ENCODE data around the gene UBE2E2.

The UBE2E2 gene

GRCh38 chr3:23539185-23539584, 336.1 kb downstream of the UBE2E2 start:
- H3K9ac ChIP-seq (ENCODE audit: low read depth, low read length): no peak overlapping the region
- no peaks in the 10 kb centered on the region for H3K9me3 ChIP-seq (ENCODE audit: insufficient read depth, low read depth, low read length)
- H3K4me1 ChIP-seq (ENCODE audit: insufficient read depth, low read length): peaks cover 20% of the 10 kb centered on the region
- no peaks in the 10 kb centered on the region for H3K27me3 ChIP-seq (ENCODE audit: insufficient read depth, low read length)
- H3K36me3 ChIP-seq (ENCODE audit: insufficient read depth, low read depth, low read length): no peaks in the 10 kb centered on the region
- H3K4me3 ChIP-seq (ENCODE audit: low read length): no peak overlapping the region
- H3K27ac ChIP-seq (ENCODE audit: low read length): no peak overlapping the region

- Histone ChIP-seq H3K27ac (ENCODE audit: low read length) (no peak overlapping the region), H3K9me3 (ENCODE audit: insufficient read depth, low read depth, low read length) (no peaks in the 10 kb centered on the region), H3K9ac (ENCODE audit: low read depth, low read length) (no peak overlapping the region), H3K36me3 (ENCODE audit: insufficient read depth, low read depth, low read length) (no peaks in the 10 kb centered on the region), H3K4me1 (ENCODE audit: insufficient read depth, low read length) (peaks cover 20% of the 10 kb centered on the region), H3K27me3 (ENCODE audit: insufficient read depth, low read length) (no peaks in the 10 kb centered on the region), H3K4me3 (ENCODE audit: low read length) (no peak overlapping the region)
Observed at GRCh38 chr3:23540600-23540999, 337.5 kb downstream of the UBE2E2 start.

DNA sequence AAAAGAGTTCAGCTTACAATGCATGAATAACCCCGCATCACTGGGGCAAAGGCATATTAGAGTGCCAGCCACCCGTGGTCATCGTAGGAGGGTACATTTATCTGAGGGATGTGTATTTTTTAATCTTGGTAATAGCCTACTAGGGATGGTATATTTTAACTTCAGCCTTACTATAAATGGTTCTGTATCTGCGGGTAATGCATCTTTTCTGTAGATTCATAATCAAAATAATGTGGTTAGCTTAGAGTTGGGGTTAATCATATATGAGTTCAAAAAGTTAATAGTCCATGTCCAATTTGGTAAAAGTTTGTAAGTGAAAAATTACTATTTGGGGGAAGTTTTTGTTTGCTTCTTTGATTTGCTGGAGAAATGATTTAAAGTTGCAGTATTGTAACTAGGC, 339.0 kb downstream of the UBE2E2 start:
- H3K4me1 ChIP-seq (ENCODE audit: insufficient read depth, low read length): peaks cover 13% of the 10 kb centered on the region
- H3K27ac ChIP-seq (ENCODE audit: low read length): no peak overlapping the region
- H3K9ac ChIP-seq (ENCODE audit: low read depth, low read length): no peak overlapping the region
- no peaks in the 10 kb centered on the region for H3K36me3 ChIP-seq (ENCODE audit: insufficient read depth, low read depth, low read length)
- no peak overlapping the region for H3K4me3 ChIP-seq (ENCODE audit: low read length)
- H3K27me3 ChIP-seq (ENCODE audit: insufficient read depth, low read length): no peaks in the 10 kb centered on the region
- no peaks in the 10 kb centered on the region for H3K9me3 ChIP-seq (ENCODE audit: insufficient read depth, low read depth, low read length)

- no peak overlapping the region for H3K9ac ChIP-seq (ENCODE audit: low read depth, low read length)
- H3K27me3 ChIP-seq (ENCODE audit: insufficient read depth, low read length): no peaks in the 10 kb centered on the region
- no peaks in the 10 kb centered on the region for H3K9me3 ChIP-seq (ENCODE audit: insufficient read depth, low read depth, low read length)
- peaks cover 4% of the 10 kb centered on the region; the same call in 1 of the 2 replicates for H3K4me1 ChIP-seq (ENCODE audit: insufficient read depth, low read length)
- H3K4me3 ChIP-seq (ENCODE audit: low read length): no peak overlapping the region
- H3K27ac ChIP-seq (ENCODE audit: low read length): no peak overlapping the region
- H3K36me3 ChIP-seq (ENCODE audit: insufficient read depth, low read depth, low read length): no peaks in the 10 kb centered on the region
Observed at GRCh38 chr3:23546181-23546580, 343.1 kb downstream of the UBE2E2 start.

- H3K27ac ChIP-seq (ENCODE audit: low read length): no peak overlapping the region
- no peaks in the 10 kb centered on the region for H3K36me3 ChIP-seq (ENCODE audit: insufficient read depth, low read depth, low read length)
- H3K4me3 ChIP-seq (ENCODE audit: low read length): no peak overlapping the region
- peaks cover 4% of the 10 kb centered on the region; the same call in 1 of the 2 replicates for H3K4me1 ChIP-seq (ENCODE audit: insufficient read depth, low read length)
- H3K9me3 ChIP-seq (ENCODE audit: insufficient read depth, low read depth, low read length): no peaks in the 10 kb centered on the region
- no peaks in the 10 kb centered on the region for H3K27me3 ChIP-seq (ENCODE audit: insufficient read depth, low read length)
- no peak overlapping the region for H3K9ac ChIP-seq (ENCODE audit: low read depth, low read length)
Observed at GRCh38 chr3:23547905-23548650, 345.0 kb downstream of the UBE2E2 start.

DNA sequence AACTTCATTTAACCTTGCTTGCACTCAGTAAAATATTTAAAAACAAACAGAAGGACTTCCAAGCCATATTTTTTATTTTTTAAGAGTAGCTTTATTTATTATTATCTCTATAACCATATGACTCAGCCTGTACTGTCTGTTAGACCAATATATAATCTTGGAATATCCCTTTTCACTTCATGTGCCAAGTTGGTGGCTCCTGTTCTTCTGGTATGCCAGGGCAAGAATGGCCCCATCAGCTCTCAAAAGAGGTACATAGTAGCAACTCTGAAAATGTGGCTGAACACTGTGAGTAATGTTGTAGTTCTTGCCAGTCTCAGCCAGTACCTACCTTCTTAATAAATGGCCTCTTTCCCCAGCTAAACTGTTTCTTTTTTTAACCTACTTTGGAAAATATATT, 345.6 kb downstream of the UBE2E2 start:
- Histone ChIP-seq H3K4me3 (ENCODE audit: low read length) (no peak overlapping the region), H3K9ac (ENCODE audit: low read depth, low read length) (no peak overlapping the region), H3K9me3 (ENCODE audit: insufficient read depth, low read depth, low read length) (no peaks in the 10 kb centered on the region), H3K4me1 (ENCODE audit: insufficient read depth, low read length) (peaks cover 2% of the 10 kb centered on the region; the same call in 1 of the 2 replicates), H3K27ac (ENCODE audit: low read length) (no peak overlapping the region), H3K27me3 (ENCODE audit: insufficient read depth, low read length) (no peaks in the 10 kb centered on the region), H3K36me3 (ENCODE audit: insufficient read depth, low read depth, low read length) (no peaks in the 10 kb centered on the region)

DNA sequence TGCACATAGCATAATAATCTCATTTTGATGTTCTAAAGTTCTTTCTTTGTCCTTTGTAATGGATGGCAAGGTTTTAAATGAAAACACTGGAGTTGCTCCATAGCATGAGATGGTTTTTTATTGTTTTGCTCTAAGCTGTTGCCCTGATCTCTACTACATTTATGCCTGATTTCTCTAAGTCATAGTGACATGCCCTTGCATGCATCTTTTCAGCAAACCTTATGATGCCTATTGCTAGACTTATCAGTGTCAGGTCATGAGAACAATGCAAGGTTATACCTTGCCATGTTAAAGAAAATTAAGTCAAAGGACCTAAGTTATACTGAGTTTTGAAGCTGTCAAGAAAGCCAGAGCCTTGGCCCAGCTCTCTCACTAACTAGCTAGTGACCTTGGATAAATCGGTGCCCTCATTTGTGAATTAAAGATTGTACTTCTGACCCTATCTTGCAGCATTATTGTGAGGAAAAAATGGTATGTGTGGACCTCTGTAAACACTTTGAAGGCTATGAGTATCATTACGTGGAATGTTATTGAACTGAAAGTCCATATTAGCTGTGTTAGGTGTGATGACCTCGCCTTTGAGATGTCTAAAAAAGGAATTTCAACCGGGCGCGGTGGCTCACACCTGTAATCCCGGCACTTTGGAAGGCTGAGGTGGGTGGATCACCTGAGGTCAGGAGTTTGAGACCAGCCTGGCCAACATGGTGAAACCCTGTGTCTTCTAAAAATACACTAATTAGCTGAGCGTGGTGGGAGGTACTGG, 346.2 kb downstream of the UBE2E2 start:
- no peaks in the 10 kb centered on the region for H3K4me1 ChIP-seq (ENCODE audit: insufficient read depth, low read length)
- no peaks in the 10 kb centered on the region for H3K36me3 ChIP-seq (ENCODE audit: insufficient read depth, low read depth, low read length)
- H3K4me3 ChIP-seq (ENCODE audit: low read length): no peak overlapping the region
- no peaks in the 10 kb centered on the region for H3K9me3 ChIP-seq (ENCODE audit: insufficient read depth, low read depth, low read length)
- H3K9ac ChIP-seq (ENCODE audit: low read depth, low read length): no peak overlapping the region
- H3K27me3 ChIP-seq (ENCODE audit: insufficient read depth, low read length): no peaks in the 10 kb centered on the region
- H3K27ac ChIP-seq (ENCODE audit: low read length): no peak overlapping the region

- Histone ChIP-seq H3K9ac (ENCODE audit: low read depth, low read length) (no peak overlapping the region), H3K27me3 (ENCODE audit: insufficient read depth, low read length) (no peaks in the 10 kb centered on the region), H3K4me1 (ENCODE audit: insufficient read depth, low read length) (no peaks in the 10 kb centered on the region), H3K36me3 (ENCODE audit: insufficient read depth, low read depth, low read length) (no peaks in the 10 kb centered on the region), H3K27ac (ENCODE audit: low read length) (no peak overlapping the region), H3K9me3 (ENCODE audit: insufficient read depth, low read depth, low read length) (no peaks in the 10 kb centered on the region), H3K4me3 (ENCODE audit: low read length) (no peak overlapping the region)
Observed at GRCh38 chr3:23550402-23550801, 347.3 kb downstream of the UBE2E2 start.

DNA sequence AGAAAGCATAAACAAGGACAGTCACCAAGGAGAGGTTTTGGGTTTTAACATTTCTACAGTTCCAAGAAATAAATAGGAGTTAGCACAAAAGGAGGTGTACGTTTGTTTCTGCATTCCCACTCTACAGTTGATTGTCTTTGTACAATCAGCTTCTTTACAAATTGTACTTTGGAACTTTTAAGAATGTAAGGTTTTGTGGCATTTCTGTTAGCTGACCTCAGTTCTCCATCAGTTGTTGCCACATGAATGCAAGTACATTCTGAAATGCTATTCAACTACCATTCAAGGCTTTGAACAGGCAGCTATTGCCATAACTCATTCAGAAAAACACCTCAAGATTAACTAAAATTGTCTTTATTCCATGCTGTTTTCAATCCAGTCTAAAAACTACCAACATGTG, 349.4 kb downstream of the UBE2E2 start:
- no peak overlapping the region for H3K27ac ChIP-seq (ENCODE audit: low read length)
- H3K9me3 ChIP-seq (ENCODE audit: insufficient read depth, low read depth, low read length): no peaks in the 10 kb centered on the region
- no peaks in the 10 kb centered on the region for H3K27me3 ChIP-seq (ENCODE audit: insufficient read depth, low read length)
- no peak overlapping the region for H3K9ac ChIP-seq (ENCODE audit: low read depth, low read length)
- no peaks in the 10 kb centered on the region for H3K36me3 ChIP-seq (ENCODE audit: insufficient read depth, low read depth, low read length)
- no peak overlapping the region for H3K4me3 ChIP-seq (ENCODE audit: low read length)
- no peaks in the 10 kb centered on the region for H3K4me1 ChIP-seq (ENCODE audit: insufficient read depth, low read length)

DNA sequence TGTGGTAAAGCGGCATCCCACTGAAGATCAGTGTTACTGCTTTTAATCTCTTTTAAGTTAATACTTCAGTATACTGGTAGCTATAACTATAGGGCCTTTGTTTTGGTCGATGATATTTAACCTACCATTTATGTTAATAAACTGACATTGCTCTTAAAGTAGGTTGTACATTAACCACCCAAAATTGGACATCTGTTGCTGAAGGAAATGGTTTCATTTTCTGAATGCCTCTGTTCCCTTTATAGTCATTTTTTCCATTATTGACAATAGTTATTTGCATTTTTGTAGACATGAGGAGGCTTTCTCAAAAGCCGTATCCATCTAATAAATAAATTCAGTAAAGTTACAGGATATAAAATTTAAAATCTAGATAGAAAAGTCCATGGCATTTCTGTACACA, 350.2 kb downstream of the UBE2E2 start:
- Histone ChIP-seq H3K9me3 (ENCODE audit: insufficient read depth, low read depth, low read length) (no peaks in the 10 kb centered on the region), H3K4me3 (ENCODE audit: low read length) (no peak overlapping the region), H3K36me3 (ENCODE audit: insufficient read depth, low read depth, low read length) (no peaks in the 10 kb centered on the region), H3K27me3 (ENCODE audit: insufficient read depth, low read length) (no peaks in the 10 kb centered on the region), H3K27ac (ENCODE audit: low read length) (no peak overlapping the region), H3K9ac (ENCODE audit: low read depth, low read length) (no peak overlapping the region), H3K4me1 (ENCODE audit: insufficient read depth, low read length) (no peaks in the 10 kb centered on the region)

- Histone ChIP-seq H3K4me1 (ENCODE audit: insufficient read depth, low read length) (no peaks in the 10 kb centered on the region), H3K9ac (ENCODE audit: low read depth, low read length) (no peak overlapping the region), H3K27ac (ENCODE audit: low read length) (no peak overlapping the region), H3K27me3 (ENCODE audit: insufficient read depth, low read length) (no peaks in the 10 kb centered on the region), H3K36me3 (ENCODE audit: insufficient read depth, low read depth, low read length) (no peaks in the 10 kb centered on the region), H3K4me3 (ENCODE audit: low read length) (no peak overlapping the region), H3K9me3 (ENCODE audit: insufficient read depth, low read depth, low read length) (no peaks in the 10 kb centered on the region)
Observed at GRCh38 chr3:23565041-23565775, 362.1 kb downstream of the UBE2E2 start.

Measured in iPS-20b (cell line).